Left ventricle myocardium inferior (tissue), 1 donor: Measurements from ENCODE around the gene TMCC2. TPM values are rescaled to one million over a fixed set of nuclear protein-coding genes. Genes with fewer than 3 reads are reported as not detected.
A peak's percentile ranks its signal among the peaks of the same experiment; 100 is the strongest.

Source experiments
- DNase-seq: peaks from one replicate; pipeline ENCODE4 v3.0.0-alpha.2; 2020
- H3K27ac ChIP-seq: fragments of 200-600 bp; replicated peaks from 2 replicates; pipeline ENCODE4 v1.8.0; 2021
- H3K27me3 ChIP-seq: fragments of 200-600 bp; 2 replicates; pipeline ENCODE4 v1.8.0; 2021; ENCODE audit warnings: low read depth
- H3K36me3 ChIP-seq: fragments of 200-600 bp; 2 replicates; pipeline ENCODE4 v1.8.0; 2021
- H3K4me1 ChIP-seq: fragments of 200-600 bp; 2 replicates; pipeline ENCODE4 v1.8.0; 2021
- H3K4me3 ChIP-seq: fragments of 200-600 bp; 2 replicates; pipeline ENCODE4 v1.8.0; 2021; ENCODE audit warnings: mild to moderate bottlenecking, moderate library complexity
- H3K9me3 ChIP-seq: fragments of 200-600 bp; replicated peaks from 2 replicates; pipeline ENCODE4 v1.8.0; 2021
- intact Hi-C: fragments of 100-400 bp; cut with micrococcal nuclease; formaldehyde crosslinking; loops from one replicate; pipeline ENCODE4 v1.11.0; 2022
- total RNA-seq: library from RNA; stranded (reverse); fragmentation: NEBNext Ultra II Directional; extraction: Animal tissue kit (Norgen Biotek cat#: 25700); gene quantifications from one replicate; pipeline ENCODE4 v1.2.1, GENCODE V29; 2021
- TF ChIP-seq, protein P1 (sequence below): fragments of 200-600 bp; IDR thresholded peaks from 2 replicates; pipeline ENCODE4 v1.8.0; 2021; ENCODE audit warnings: antibody characterized with exemption, mild to moderate bottlenecking, borderline replicate concordance
- donor health status: DM: no; HTN: yes; CAD: no; lungs with severe emphysema.

TMCC2 gene
- total RNA-seq, 1 donor from 2014 or later: 2.5 TPM

- no peak for DNase-seq
- no peak overlapping the region for H3K4me3 ChIP-seq
- peaks cover 33% of the 10 kb centered on the region for H3K4me1 ChIP-seq
Measured at GRCh38 chr1:205247130-205247921, 19.6 kb downstream of the TMCC2 start.

DNA sequence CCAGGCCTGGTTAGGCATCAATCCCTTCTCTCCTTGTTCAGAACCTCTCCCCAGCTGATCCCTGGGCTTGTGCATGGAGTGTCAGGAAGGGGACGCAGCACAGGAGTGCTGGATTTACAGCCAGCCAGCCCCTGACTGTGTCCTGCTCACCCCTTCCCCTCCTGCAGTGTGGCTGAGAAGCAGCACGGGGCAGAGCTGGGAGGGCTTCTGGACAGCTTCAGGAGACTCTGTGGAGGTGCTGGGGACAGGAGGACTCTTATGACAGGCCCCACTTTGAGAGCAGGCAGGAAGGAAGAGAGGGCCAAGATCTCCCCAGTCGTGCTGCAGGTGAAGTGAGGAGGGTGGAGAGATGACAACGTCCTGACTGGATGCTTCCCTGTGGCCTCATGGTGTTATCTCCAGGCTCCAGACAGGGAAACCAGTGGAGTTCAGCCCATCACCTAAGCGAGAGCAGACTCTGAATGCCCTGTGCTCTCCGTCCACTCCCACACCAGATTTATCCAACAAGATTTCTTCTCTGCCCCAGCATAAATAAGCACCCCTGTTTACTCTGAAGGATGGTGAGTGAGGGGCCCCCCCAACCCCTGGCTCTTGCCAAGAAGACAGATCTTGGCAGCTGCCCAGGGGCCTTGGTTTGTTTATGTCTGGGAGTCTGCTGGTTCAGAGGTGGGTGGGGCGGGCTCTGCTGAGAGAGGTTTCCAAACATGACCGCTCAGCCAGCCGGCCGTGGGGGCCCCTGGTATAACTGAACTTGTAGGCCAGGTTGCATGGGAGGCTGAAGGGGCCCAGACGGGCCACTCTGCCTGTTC, 21.3 kb downstream of the TMCC2 start:
- H3K27me3 ChIP-seq: peaks cover 5% of the 10 kb centered on the region
- intact Hi-C loops: no loop called here
- no peaks in the 10 kb centered on the region for H3K9me3 ChIP-seq
- H3K27ac ChIP-seq: no peak overlapping the region
- DNase-seq: peak; percentile 45
- H3K36me3 ChIP-seq: no peaks in the 10 kb centered on the region
- peaks cover 33% of the 10 kb centered on the region for H3K4me1 ChIP-seq
- H3K4me3 ChIP-seq: no peak overlapping the region
- TF ChIP-seq, protein P1, sequence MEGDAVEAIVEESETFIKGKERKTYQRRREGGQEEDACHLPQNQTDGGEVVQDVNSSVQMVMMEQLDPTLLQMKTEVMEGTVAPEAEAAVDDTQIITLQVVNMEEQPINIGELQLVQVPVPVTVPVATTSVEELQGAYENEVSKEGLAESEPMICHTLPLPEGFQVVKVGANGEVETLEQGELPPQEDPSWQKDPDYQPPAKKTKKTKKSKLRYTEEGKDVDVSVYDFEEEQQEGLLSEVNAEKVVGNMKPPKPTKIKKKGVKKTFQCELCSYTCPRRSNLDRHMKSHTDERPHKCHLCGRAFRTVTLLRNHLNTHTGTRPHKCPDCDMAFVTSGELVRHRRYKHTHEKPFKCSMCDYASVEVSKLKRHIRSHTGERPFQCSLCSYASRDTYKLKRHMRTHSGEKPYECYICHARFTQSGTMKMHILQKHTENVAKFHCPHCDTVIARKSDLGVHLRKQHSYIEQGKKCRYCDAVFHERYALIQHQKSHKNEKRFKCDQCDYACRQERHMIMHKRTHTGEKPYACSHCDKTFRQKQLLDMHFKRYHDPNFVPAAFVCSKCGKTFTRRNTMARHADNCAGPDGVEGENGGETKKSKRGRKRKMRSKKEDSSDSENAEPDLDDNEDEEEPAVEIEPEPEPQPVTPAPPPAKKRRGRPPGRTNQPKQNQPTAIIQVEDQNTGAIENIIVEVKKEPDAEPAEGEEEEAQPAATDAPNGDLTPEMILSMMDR: no peak

More at GRCh38 chr1:205247130-205247921, 19.6 kb downstream of the TMCC2 start:
- no peaks in the 10 kb centered on the region for H3K9me3 ChIP-seq
- peaks cover 15% of the 10 kb centered on the region for H3K27me3 ChIP-seq
- H3K36me3 ChIP-seq: no peaks in the 10 kb centered on the region
- H3K27ac ChIP-seq: peak overlapping the region; percentile 24
- intact Hi-C loops: no loop called here
- TF ChIP-seq, protein P1: no peak

DNA sequence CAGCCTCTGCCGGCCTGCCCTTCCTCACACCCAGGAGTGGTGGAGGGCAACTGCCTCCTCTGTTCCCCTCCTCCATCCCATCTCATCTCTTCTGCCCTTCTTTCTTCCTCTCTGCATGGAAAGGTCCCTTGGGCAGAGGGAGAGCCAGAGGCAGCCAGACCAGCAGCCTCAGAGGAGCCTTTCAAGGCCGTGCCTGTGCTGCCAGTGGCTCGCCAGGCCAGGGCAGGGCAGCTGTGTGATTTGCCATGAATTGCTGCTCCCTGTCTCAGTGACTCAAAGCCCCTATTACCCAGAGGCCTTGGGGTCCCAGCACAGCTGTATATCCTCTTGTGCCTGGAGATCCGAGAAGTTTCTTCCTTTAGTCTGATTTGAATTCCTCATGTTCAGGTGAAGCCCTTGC, 21.9 kb downstream of the TMCC2 start:
- intact Hi-C loops: loop anchor here (10.0 kb wide), 1 partner anchor 105 kb away; no protein-coding TSS in a partner anchor
- Histone ChIP-seq H3K36me3 (no peaks in the 10 kb centered on the region), H3K27me3 (no peaks in the 10 kb centered on the region), H3K4me1 (peaks cover 33% of the 10 kb centered on the region), H3K4me3 (no peak overlapping the region), H3K27ac (no peak overlapping the region), H3K9me3 (no peaks in the 10 kb centered on the region)
- TF ChIP-seq, protein P1: no peak
- no peak for DNase-seq

DNA sequence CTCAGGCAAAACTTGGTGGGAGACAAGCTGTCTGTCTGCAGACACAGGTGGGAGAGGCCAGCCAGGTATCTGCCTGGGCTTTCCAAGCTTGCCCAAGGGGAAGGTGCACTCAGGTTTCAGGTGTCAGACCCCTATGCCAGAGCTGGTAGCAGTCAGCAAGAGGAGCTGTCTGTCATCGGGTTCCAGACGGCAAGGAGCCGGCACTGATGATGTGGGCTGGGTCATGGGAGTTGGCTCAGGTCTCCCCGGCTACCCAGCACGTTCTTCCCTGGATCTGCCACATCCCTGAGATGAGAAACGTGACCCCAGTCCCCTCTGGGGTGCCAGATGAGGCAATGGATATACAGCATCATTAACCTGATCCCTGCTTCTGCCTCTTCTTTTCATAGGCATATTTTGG, 23.0 kb downstream of the TMCC2 start:
- Histone ChIP-seq H3K27me3 (no peaks in the 10 kb centered on the region), H3K36me3 (no peaks in the 10 kb centered on the region), H3K9me3 (no peaks in the 10 kb centered on the region), H3K4me3 (no peak overlapping the region), H3K27ac (no peak overlapping the region), H3K4me1 (peaks cover 33% of the 10 kb centered on the region)
- TF ChIP-seq, protein P1: no peak
- no peak for DNase-seq
- intact Hi-C loops: loop anchor here (10.0 kb wide), 1 partner anchor 106 kb away; no protein-coding TSS in a partner anchor

DNA sequence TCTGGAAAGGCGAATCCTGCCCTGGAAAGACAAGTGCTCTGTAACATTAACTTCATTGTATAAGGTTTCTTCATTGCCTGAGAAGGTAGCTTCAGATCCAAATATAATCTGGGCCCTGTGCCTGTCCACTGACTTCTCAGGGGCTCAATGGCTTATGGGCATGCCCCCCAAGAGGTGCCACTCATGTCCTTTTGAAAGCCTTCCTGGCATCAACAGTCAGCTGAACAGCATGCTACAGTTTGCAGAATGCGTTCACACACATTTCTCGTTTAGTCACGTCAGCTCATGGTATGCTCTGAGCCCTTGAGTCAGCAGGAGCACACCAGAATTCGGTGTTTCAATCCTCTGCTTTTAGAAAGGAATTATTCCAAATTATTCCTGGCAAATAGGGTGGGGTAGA, 23.8 kb downstream of the TMCC2 start:
- Histone ChIP-seq H3K9me3 (no peaks in the 10 kb centered on the region), H3K27me3 (no peaks in the 10 kb centered on the region), H3K36me3 (no peaks in the 10 kb centered on the region), H3K4me3 (no peak overlapping the region), H3K27ac (no peak overlapping the region), H3K4me1 (peaks cover 41% of the 10 kb centered on the region)
- TF ChIP-seq, protein P1: no peak
- intact Hi-C loops: loop anchor here (10.0 kb wide), 1 partner anchor 107 kb away; no protein-coding TSS in a partner anchor
- DNase-seq: no peak
